GM12878 (cell line): ENCODE results near the gene TSSK3. TPM values are rescaled to one million over a fixed set of nuclear protein-coding genes. Genes with fewer than 3 reads are reported as not detected.

Source experiments
- ATAC-seq: fragments of 200-7000 bp; cut with Tn5 transposase; 3 replicates; pipeline ENCODE4 v1.9.1; 2020; ENCODE audit warnings: mild to moderate bottlenecking, moderate library complexity
- BruUV-seq: library from RNA; stranded (reverse); fragments of 400-500 nt; replicated peaks from 2 replicates; lab custom pipeline; 2021; lab: Mats Ljungman, UMichigan
- CTCF ChIA-PET: fragments of 300-600 bp; sonication (Branson Sonifier 250); formaldehyde crosslinking; extraction: SDS; loops from one replicate; lab custom pipeline; 2021; ENCODE audit warnings: inconsistent platforms; lab: Yijun Ruan, JAX
- POLR2A ChIA-PET: fragments of 350-600 bp; formaldehyde crosslinking; extraction: SDS; loops from one replicate; lab custom pipeline; 2021; ENCODE audit warnings: inconsistent platforms; lab: Charles Lee
- RAD21 ChIA-PET: fragments of 300-600 bp; sonication (Branson Sonifier 250); formaldehyde crosslinking; loops from one replicate; lab custom pipeline; 2023; ENCODE audit warnings: antibody characterized with exemption; ENCODE audit not compliant: unreplicated experiment; lab: Charles Lee
- SMC1A ChIA-PET: fragments of 300-600 bp; sonication (Branson Sonifier 250); formaldehyde crosslinking; loops from one replicate; lab custom pipeline; 2023; ENCODE audit not compliant: unreplicated experiment, uncharacterized antibody; lab: Charles Lee
- DNase-seq: peaks from one replicate; pipeline ENCODE4 v3.0.0-alpha.2; 2011; ENCODE audit warnings: low read depth, low spot score
- FAIRE-seq: peaks from 3 replicates; lab custom pipeline; 2011; peaks lifted over from hg19 to GRCh38; lab: Jason Lieb, UNC
- H2AFZ ChIP-seq: 2 replicates; pipeline ENCODE4 v1.6.0; 2011; ENCODE audit warnings: low read depth, low read length, control low read depth; ENCODE audit not compliant: control insufficient read depth
- H3K27ac ChIP-seq: 2 replicates; pipeline ENCODE4 v1.5.1; 2011; ENCODE audit warnings: control low read depth; ENCODE audit not compliant: control insufficient read depth, insufficient read depth
- H3K27me3 ChIP-seq, 2 experiments: replicated peaks in 1 of 2; 2 replicates each; pipeline versions ENCODE4 v1.6.0 to v1.6.1; 2011; ENCODE audit warnings: low read length in 1 of 2; ENCODE audit not compliant: control insufficient read depth in 2 of 2, insufficient read depth in 2 of 2
- H3K36me3 ChIP-seq, 2 experiments: 2 replicates each; pipeline ENCODE4 v1.5.1; 2011; ENCODE audit warnings: low read length in 1 of 2; ENCODE audit not compliant: control insufficient read depth in 2 of 2, insufficient read depth in 2 of 2
- H3K4me1 ChIP-seq: 2 replicates; pipeline ENCODE4 v1.6.1; 2011; ENCODE audit warnings: mild to moderate bottlenecking, low read length, moderate library complexity, mixed read lengths; ENCODE audit not compliant: control insufficient read depth, insufficient read depth
- H3K4me2 ChIP-seq: 2 replicates; pipeline ENCODE4 v1.6.0; 2011; ENCODE audit warnings: control low read depth; ENCODE audit not compliant: control insufficient read depth, insufficient read depth
- H3K4me3 ChIP-seq: fragments of 200-600 bp; sonication (generic); 2 replicates; pipeline ENCODE4 v1.5.1; 2016
- H3K79me2 ChIP-seq: 2 replicates; pipeline ENCODE4 v1.6.0; 2011; ENCODE audit warnings: low read length; ENCODE audit not compliant: control insufficient read depth, insufficient read depth
- H3K9ac ChIP-seq: 2 replicates; pipeline ENCODE4 v1.8.0; 2011; ENCODE audit warnings: low read length, control low read depth, mixed read lengths; ENCODE audit not compliant: control insufficient read depth, insufficient read depth
- H3K9me3 ChIP-seq: replicated peaks from 3 replicates; pipeline ENCODE4 v1.5.1; 2011; ENCODE audit warnings: mild to moderate bottlenecking, low read length; ENCODE audit not compliant: control insufficient read depth, insufficient read depth
- H4K20me1 ChIP-seq: 2 replicates; pipeline ENCODE4 v1.6.0; 2011; ENCODE audit not compliant: control insufficient read depth, insufficient read depth
- JUND ChIP-seq: IDR thresholded peaks from 2 replicates; pipeline ENCODE4 v1.6.1; 2012; ENCODE audit warnings: low read depth, mild to moderate bottlenecking, low read length, improper control_type of control experiment, moderate library complexity
- MYB ChIP-seq: fragments of 150-350 bp; IDR thresholded peaks from 2 replicates; pipeline ENCODE4 v1.6.1; 2014; ENCODE audit warnings: mild to moderate bottlenecking, low read depth, low read length, borderline replicate concordance
- POLR2AphosphoS2 ChIP-seq: IDR thresholded peaks from 2 replicates; pipeline ENCODE4 v1.6.1; 2011; ENCODE audit warnings: low read depth, mild to moderate bottlenecking, low read length, improper control_type of control experiment, moderate library complexity
- SPI1 ChIP-seq: IDR thresholded peaks from 2 replicates; pipeline ENCODE4 v1.6.1; 2011; ENCODE audit warnings: low read depth, mild to moderate bottlenecking, low read length, moderate library complexity, borderline replicate concordance; ENCODE audit not compliant: insufficient read depth
- TARDBP ChIP-seq: IDR thresholded peaks from 2 replicates; pipeline ENCODE4 v1.6.1; 2016; ENCODE audit warnings: borderline replicate concordance
- WGBS: methylation state at CpG from one replicate; pipeline ENCODE4 v1.1.6; 2016; ENCODE audit warnings: low lambda C conversion rate; ENCODE audit not compliant: insufficient replicate concordance, insufficient coverage; ENCODE audit errors: missing lambda C conversion rate; 5-methylcytosine and 5-hydroxymethylcytosine counted together
- in situ Hi-C: fragments of 300-500 bp; cut with MboI; formaldehyde crosslinking; loops from 9 replicates; pipeline ENCODE4 v1.14.3; 2018; ENCODE audit warnings: mixed read lengths
- intact Hi-C: fragments of 100-400 bp; cut with micrococcal nuclease; formaldehyde crosslinking; loops from one replicate; pipeline ENCODE4 v1.14.2; 2022; ENCODE audit not compliant: unreplicated experiment
- polyA plus RNA-seq, 11 experiments: library from polyadenylated mRNA; depleted of rRNA in 4 of 11; unstranded in 6 of 11; stranded (reverse) in 5 of 11; fragments of >200 nt; fragmentation: Nextera tagmentation in 4 of 11; fragmentation: Illumina TruSeq in 1 of 11; extraction: Ambion mirVana in 4 of 11; extraction: Trizol in 1 of 11; gene quantifications; 1 replicate in 1 of 11; 2 replicates in 10 of 11; pipeline versions ENCODE4 v1.2.1 to v1.2.3, GENCODE V29; 2011 to 2016; ENCODE audit warnings: inconsistent platforms in 2 of 11, missing spikeins in 2 of 11, low read depth in 1 of 11
- total RNA-seq, 4 experiments: library from RNA; depleted of rRNA in 3 of 4; stranded (reverse); fragments of >200 nt in 3 of 4; fragmentation: Illumina TruSeq in 1 of 4; extraction: Trizol in 1 of 4; gene quantifications; 2 replicates each; pipeline versions ENCODE4 v1.2.1 to v1.2.3, GENCODE V29; 2013 to 2021
- TF ChIP-seq, protein P1 (sequence below): fragments of 450-650 bp; IDR thresholded peaks from 2 replicates; pipeline ENCODE4 v1.6.1; 2014; ENCODE audit warnings: mild to moderate bottlenecking
- TF ChIP-seq, protein P2 (sequence below): IDR thresholded peaks from 2 replicates; pipeline ENCODE4 v1.6.1; 2012; ENCODE audit warnings: low read depth, low read length, improper control_type of control experiment

Gene TSSK3
- total and polyA plus RNA-seq, 10 of the 15 experiments (the other 5 are each of a cell fraction or from before 2014, with no cell fraction given), result 0.42 to 0.82 (median 0.60) TPM

DNA sequence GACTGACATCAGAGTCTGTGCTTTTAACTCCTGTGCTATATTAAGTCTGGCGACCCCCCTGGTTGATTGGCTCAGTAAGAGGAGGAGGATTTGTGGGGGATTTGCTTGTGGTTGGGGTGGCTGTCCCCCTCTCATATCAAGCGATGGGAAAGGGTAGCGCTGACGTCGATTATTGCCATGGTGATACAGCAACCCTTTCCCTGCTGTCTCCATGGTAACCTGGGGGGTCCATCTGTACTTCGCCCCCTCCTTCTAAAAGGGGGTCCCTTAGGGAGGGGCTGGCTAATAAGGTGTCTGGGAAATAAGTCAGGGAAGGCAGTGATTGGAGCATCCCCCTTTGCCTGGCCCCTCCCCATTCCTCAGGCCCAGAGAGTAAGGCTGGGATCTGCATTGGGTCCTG, 4.7 kb upstream of the TSSK3 start:
- H2AFZ ChIP-seq, result no peak overlapping the region
- TF ChIP-seq, protein P1, sequence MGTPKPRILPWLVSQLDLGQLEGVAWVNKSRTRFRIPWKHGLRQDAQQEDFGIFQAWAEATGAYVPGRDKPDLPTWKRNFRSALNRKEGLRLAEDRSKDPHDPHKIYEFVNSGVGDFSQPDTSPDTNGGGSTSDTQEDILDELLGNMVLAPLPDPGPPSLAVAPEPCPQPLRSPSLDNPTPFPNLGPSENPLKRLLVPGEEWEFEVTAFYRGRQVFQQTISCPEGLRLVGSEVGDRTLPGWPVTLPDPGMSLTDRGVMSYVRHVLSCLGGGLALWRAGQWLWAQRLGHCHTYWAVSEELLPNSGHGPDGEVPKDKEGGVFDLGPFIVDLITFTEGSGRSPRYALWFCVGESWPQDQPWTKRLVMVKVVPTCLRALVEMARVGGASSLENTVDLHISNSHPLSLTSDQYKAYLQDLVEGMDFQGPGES, result no peak
- TF ChIP-seq, protein P2, sequence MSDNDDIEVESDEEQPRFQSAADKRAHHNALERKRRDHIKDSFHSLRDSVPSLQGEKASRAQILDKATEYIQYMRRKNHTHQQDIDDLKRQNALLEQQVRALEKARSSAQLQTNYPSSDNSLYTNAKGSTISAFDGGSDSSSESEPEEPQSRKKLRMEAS, result no peak
- no peak for TF ChIP-seq JUND
- TF ChIP-seq SPI1, result no peak
- no peak for TF ChIP-seq TARDBP
- TF ChIP-seq POLR2AphosphoS2, result no peak
- no peak for TF ChIP-seq MYB
- FAIRE-seq (no peak), ATAC-seq (no peak), DNase-seq (no peak)
- H3K27me3 ChIP-seq, result no peaks in the 10 kb centered on the region
- H3K36me3 ChIP-seq, result no peaks in the 10 kb centered on the region
- no peaks in the 10 kb centered on the region for H3K9me3 ChIP-seq
- RAD21 ChIA-PET, result no interaction called here
- no peak overlapping the region for H3K27ac ChIP-seq
- H4K20me1 ChIP-seq, result no peaks in the 10 kb centered on the region
- no TSS peak for BruUV-seq
- peaks cover 9% of the 10 kb centered on the region for H3K4me1 ChIP-seq
- WGBS, result 67% methylated on average over 6 of the region's 6 CpGs
- H3K79me2 ChIP-seq, result no peaks in the 10 kb centered on the region
- H3K4me2 ChIP-seq, result no peak overlapping the region
- H3K9ac ChIP-seq, result no peak overlapping the region
- no peak overlapping the region for H3K4me3 ChIP-seq
- POLR2A ChIA-PET, result no interaction called here
- SMC1A ChIA-PET, result no interaction called here
- intact Hi-C loops (no loop called here), in situ Hi-C loops (no loop called here)
- CTCF ChIA-PET, result no interaction called here
